CD4-positive, alpha-beta T cell treated with Interleukin-6 at 100 ng/mL for 8 hours (primary cell): ENCODE results near the gene FZD2.
"Not testable (repeated sequence)": the region's sequence is repeated elsewhere in the genome, so short reads cannot be mapped to it uniquely, and the experiment has no call there.

ENCODE experiments used
- DNase-seq: peaks from one replicate; pipeline ENCODE4 v3.0.0-alpha.2; 2020; ENCODE audit warnings: mixed read lengths, low spot score

The FZD2 gene

DNA sequence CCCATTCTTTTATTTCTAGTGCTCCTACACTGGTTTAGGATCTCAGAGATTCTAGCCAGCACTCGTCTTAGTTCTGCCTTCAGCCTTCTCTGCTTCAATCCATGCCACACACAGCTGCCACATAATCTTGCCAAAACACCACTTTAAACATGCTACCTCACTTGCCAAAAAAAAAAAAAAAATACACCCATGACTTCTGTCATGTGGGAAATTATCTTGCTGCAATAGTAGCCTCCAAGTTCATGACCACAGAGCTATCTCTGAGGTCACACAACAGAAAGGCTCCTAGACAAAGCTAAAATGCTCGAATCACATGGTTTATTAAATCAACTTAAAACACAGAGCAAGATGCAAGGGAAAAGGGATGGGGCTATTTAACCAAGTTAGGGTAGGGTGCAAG lies 18.1 kb downstream of the FZD2 start:
- DNase-seq = no peak

DNA sequence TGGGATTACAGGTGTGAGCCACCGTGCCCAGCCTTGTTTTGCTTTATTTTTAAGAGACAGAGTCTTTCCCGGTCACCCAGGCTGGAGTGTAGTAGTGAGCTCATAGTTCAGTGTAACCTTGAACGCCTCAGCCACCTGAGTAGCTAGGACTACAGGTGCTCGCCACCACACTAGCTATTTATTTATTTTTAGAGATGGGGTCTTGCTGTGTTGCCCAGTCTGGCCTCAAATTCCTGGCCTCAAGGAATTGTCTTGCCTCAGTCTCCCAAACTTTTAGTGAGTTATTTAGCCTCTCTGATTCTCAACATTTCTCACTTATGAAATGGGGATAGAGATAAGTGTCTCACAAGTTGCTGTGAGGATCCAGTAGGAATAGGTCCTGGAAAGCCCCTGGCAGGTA lies 21.7 kb downstream of the FZD2 start:
- no peak for DNase-seq

DNA sequence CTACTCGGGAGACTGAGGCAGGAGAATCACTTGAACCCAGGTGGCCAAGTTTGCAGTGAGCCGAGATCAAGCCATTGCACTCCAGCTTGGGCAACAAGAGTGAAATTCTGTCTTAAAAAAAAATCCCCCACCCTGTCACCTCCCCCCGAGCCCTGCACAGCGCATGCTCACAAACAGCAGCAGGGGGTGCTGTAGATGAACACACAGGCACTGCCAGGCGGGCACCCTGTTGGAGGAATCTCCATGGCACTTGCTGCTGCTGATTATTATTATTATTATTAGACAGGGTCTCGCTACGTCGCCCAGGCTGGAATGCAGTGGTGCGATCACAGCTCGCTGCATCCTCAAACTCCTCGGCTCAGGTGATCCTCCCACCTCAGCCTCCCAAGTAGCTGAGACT lies 24.6 kb downstream of the FZD2 start:
- DNase-seq = no peak

DNA sequence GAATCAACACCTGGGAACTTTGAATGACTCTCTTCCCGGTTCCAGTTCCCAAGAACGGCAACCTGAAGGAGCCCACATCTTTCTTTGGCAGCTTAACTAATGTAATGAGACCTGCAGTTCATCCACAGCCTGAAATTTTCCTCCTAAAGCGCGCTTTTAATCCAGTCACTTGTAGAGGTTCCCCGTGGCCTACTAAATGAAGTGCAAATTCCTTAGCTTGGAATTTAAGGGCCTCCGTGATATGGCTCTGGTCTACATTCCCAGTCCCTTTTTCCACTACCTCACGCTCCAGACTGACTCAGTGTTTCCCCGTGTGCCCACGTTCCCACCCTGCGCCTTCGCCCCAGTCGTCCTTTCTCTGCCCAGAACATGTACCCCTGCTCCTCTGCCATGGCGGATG lies 27.2 kb downstream of the FZD2 start:
- DNase-seq = no peak

DNA sequence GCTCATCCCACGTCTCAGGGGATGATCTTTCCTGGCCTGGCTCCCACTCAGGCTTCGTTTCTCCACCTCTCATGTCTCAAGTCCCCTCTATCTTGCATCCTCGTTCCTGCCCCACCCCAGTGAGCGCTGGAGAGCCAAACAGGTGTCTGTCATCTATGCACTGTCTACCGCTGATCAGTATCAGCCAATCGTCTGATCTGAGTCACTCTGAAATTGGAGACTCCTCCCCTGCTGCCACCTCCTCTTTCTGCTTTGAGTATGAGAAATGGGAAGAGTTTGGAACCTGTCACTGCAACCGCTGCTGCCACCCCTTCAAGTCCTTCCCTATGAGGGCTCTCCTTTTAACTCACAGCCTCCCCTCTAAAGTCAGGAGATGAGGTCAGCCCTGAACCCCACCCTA lies 28.0 kb downstream of the FZD2 start:
- DNase-seq = no peak

DNA sequence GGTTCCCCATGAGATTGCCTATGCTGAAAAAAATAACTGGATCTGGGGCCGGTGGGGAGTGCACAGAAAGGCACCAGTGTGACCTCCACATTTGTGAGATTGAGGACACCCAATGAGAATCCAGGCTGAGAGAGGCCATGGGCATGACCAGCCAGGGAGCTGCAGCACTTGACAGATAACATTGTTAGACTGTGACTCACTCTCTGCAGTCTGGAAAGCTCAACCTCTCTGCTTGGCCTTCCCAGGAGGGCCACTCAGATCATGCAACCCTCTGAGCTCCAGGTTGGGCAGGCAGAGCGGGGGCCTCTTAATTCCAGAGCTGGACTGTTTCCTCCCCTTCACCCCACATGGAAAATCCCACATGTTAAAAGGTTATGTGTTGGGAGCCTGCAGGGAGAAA lies 30.1 kb downstream of the FZD2 start:
- no peak for DNase-seq

DNA sequence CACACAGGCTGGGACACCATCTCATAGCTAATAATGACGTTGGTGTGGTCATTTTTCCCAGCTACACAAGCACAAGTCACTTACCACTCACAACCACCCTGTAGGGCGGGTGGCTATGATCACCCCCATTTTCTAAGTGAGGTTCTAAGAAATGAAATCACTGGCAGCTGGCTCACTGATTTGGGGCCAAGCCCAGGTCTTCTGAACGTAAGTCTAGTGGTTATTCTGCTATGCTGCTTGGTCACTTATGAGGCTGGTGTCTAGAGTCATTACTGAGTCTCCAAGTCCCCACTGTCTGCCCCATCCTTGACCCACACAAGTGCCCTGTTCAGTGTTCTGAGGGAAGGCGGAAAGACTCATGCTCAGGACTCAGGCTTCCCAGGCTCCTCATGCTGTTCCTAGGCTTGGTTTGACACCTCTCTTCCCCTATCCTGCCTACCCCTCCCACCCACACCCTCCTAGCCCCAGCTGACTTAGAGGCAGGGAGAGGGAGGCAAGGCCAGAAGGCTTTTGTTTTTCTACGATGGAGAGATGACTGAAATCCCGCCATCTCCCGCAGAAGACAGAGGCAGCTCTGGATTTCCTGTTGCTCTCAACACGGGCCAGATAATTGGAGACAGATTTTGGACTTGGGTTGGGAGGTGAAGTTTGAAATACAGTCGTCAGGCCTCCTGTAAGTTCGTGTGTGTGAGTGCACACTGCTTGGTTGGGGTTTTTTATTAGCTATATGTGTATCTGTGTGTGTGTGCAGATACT lies 32.2 kb downstream of the FZD2 start:
- DNase-seq = no peak

DNA sequence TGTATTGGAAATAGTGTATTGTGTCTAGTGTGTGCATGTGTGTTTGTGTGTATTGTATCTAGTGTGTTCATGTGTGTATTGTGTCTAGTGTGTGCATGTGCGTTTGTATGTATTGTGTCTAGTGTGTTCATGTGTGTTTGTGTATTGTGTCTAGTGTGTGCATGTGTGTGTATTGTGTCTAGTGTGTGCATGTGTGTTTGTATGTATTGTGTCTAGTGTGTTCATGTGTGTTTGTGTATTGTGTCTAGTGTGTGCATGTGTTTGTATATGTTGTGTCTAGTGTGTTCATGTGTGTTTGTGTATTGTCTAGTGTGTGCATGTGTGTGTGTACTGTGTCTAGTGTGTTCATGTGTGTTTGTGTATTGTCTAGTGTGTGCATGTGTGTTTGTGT lies 32.8 kb downstream of the FZD2 start:
- not testable (repeated sequence) for DNase-seq

DNA sequence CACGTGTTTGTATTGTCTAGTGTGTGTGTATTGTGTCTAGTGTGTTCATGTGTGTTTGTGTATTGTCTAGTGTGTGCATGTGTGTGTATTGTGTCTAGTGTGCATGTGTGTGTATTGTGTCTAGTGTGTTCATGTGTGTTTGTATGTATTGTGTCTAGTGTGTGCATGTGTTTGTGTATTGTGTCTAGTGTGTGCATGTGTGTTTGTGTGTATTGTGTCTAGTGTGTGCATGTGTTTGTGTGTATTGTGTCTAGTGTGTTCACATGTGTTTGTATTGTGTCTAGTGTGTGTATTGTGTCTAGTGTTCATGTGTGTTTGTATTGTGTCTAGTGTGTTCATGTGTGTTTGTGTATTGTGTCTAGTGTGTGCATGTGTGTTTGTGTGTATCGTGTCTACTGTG lies 33.5 kb downstream of the FZD2 start:
- DNase-seq = not testable (repeated sequence)

DNA sequence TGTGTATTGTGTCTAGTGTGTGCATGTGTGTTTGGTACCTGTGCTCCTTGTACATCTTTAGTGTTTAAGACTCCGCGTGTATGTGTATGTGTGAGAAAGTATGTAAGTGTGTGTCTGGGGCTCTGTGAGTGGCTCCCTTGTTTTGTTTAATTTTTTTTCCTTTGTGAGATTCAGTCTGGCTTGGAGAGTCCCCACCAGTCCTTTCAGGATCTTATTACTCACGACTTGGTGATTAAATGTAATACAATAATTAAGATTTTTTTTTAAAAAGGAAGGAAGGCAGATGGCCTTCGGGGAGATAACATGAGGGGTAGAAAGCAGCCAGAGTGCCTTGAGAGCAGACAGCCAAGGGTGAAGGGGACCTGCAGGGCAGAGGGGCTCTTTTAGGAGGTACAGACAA lies 33.9 kb downstream of the FZD2 start:
- no peak for DNase-seq

DNA sequence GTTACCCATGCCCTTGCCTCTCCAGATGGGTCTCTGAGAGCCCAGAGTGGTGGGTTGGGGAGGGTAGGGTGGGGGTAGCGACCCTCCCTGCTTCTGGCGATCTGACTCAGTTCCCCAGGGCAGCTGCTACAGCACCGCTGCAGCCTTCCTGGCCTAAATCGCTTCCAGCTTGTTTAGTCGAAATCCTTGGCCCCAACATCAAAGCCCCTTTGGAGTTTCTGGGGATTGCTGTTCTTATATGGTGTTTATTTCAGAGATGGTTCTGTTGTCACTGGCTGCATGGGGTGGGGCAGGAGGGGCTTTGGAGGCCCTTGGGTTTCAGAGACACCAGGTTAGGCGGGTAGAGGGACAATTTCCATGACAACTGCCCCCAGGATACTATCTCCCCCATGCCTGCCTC lies 35.9 kb downstream of the FZD2 start:
- DNase-seq = no peak

DNA sequence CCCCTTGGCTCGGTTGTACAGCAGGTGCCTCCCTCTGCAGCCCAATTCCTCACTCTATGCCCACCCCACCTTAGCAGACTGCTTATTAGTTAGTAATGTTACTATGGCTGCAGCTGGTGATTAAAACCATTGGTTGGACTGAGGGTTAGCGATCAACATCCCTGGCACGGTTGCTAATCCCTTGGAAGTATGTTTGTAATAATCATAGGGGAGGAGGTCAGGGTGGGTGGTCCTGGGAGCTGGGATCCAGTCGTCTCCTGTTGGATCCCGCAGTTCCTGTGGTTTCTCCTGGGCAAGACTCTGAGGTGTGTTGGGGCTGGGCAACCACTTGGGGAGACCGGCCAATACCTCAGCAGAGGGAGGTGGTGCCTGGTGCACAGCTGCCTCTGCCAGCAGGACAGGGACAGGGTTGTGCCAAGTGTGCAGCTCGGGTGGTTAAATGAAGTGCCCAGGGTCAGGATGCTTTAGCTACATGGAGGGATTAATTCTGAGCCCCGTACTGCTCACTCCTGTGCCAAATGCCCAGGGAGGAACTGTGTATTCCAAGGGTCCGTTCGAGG lies 38.0 kb downstream of the FZD2 start:
- no peak for DNase-seq

DNA sequence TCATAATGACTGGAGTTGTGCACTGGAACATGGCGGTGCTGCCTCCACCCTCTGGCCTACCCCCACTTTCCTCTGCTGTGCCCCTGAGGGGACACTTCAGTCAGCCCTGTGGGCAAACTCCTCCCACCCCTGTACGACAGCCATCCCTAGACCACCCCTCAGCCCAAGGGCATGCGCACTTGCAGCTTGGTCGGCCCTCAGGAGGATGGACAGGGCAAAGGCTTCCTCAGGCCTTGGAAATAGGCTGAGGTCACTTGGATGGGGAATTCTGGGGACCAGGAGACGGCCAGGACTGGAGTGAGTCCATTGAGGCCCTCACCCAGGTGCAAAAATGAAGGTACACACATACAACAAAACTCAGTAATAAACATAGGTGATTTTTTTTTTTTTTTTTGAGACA lies 41.0 kb downstream of the FZD2 start:
- no peak for DNase-seq

DNA sequence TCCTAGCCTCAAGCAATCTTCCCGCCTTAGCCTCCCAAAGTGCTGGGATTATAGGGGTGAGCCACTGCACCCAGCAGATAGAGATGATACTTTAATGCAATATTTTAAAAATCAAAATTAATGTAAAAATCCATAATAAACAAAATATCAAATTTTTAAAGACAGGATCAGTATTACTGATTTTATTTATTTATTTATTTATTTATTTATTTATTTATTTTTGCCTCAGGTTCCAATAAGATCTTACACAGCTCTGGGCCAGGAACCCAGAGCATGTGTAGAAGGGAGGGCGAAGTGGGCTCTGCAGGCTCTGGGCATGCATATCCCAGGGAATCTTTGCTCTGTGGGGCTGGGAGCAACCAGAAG lies 41.6 kb downstream of the FZD2 start:
- no peak for DNase-seq

DNA sequence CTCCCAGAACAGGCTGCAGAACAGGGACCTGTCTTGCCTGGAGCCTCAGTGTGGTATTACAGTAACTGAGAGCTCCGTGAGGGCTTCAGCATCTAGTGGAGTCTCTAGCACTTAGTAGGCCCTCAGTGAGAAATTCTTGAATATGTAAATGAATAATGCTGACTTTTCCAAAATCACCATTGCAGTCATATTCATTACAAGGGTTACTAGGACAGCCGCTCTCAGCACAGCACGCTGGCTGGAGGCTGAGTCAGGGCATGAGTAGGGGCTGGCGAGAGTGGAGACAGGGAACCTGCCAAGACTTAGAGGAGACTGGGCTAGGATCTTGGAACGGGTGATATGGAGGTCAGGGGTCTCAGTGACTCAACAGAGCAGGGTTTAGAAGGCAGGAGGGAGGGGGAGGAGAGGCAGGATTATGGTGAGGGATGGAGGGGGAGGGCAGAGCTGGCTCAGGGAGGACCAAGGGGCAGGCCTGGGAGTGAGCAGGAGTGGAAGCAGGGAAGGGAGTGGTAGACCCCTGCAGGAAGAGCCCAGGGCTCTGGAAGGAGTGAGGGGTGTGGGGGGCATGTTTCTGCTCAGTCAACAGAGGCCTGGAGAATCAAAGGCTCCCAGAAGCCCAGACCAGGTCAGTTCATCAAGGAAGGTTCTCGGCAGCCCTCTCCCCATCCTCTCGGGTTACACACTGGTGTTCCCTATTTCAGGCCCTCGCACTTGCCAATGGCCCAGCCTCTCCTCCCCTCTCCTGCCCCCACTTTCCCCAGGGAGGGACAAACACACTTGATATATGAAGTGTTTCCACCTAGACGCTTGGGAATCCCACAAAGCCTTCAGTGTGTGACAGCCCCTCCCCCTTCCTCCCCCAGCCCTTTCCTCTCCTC lies 42.3 kb downstream of the FZD2 start:
- DNase-seq = no peak

DNA sequence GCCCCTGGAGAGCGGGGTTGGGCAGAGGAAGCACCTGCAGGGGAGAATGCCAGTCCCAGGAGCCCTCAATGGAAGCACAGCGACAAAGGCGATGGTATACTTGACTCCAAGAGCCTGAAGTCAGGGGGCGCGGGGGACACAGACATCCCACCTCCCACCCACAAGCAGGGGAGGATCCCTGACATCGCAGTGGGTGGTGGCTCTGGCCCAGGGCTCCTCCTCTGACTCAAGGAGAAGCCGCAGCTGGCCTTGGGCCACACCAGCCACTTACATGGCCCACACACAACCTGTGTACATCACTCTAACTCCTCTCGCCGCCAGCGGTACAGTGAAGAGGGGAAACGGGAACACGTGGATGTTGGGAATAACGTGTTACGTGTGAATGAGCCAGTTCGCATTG lies 44.3 kb downstream of the FZD2 start:
- no peak for DNase-seq

DNA sequence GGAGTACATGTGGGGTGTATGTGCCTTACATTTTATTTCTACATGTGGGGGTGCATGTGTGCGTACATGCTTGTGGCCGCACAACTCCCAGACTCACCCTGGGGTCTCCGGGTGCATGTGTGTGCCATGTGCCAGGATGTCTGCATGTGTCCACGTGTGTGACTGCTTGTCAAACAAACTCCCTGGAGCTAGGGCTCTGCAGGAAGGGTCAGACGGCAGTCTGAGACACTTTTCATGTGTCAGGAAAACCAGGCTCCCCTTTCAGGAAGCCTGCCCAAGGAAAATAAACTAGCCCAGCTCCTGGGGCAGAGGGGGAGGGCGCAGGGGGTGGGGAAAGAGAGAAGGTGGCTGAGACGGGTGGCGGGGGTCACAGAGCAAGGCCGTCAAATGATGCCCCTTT lies 44.7 kb downstream of the FZD2 start:
- no peak for DNase-seq

DNA sequence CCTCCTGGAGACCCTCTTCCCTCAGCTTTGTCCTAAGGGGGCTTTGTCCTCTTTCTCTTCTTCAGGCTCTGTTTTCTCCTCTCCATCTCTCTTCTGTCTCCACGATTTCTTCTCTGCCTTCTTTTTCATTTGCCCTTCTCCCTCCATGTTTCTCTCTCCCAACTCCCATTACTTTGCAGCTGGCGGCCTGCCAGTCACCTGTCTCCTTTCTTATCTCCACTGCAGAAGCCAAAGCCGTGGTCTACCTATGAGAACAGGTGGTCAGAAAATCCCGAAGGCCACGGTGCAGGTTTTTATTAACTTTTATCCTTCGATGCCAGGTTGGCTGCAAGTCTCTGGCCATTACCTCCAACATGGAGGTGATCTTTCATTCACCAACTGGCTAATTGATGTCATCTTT lies 45.1 kb downstream of the FZD2 start:
- DNase-seq = no peak

DNA sequence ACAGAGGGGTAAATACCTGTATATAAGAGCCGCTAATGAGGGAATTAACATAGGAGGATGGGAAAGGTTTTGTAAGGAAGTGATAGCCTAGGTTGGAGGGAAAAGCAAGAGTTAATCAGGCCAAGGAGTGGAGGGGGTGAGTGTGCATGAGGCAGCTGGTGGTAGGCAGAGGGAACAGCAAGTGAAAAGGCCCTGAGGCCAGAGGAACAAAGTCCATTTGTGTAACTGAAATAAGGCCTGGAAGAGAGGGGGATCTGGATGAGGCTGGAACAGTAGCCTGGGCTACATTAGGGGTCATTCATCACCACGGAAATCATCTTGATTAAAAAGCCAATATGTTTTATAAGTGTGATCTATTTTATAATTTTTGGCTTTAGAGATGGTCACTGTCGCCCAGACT lies 45.7 kb downstream of the FZD2 start:
- DNase-seq = no peak

DNA sequence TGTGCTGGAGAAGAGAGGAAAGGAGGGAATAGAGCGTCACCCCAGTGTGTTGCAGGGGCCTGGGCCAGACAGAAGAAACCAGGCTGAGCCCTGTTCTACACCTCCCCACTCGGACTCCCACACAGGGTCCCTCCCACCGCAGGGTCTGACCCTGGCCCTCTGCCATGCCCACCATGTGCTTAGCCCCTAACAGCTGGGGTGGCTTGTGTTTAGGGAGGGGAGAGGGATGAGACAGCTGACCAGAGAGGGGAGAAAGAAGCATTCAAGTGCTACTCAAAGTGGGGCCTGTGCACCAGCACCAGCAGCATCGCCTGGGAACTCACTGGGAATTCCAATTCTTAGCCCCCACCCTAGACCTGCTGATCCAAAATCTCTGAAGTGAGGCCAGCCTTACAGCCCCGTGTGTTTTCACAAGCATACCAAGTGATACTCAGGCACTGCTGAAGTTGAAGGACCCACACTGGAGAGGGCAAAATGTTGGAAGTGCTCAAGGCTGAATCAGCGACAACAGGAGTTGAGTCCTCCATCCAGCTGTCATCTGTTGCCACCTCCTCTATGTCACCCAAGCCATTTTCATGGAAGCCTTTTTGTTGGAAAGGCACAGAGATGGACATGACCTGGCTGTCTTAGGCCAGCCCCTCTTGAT lies 47.0 kb downstream of the FZD2 start:
- no peak for DNase-seq

DNA sequence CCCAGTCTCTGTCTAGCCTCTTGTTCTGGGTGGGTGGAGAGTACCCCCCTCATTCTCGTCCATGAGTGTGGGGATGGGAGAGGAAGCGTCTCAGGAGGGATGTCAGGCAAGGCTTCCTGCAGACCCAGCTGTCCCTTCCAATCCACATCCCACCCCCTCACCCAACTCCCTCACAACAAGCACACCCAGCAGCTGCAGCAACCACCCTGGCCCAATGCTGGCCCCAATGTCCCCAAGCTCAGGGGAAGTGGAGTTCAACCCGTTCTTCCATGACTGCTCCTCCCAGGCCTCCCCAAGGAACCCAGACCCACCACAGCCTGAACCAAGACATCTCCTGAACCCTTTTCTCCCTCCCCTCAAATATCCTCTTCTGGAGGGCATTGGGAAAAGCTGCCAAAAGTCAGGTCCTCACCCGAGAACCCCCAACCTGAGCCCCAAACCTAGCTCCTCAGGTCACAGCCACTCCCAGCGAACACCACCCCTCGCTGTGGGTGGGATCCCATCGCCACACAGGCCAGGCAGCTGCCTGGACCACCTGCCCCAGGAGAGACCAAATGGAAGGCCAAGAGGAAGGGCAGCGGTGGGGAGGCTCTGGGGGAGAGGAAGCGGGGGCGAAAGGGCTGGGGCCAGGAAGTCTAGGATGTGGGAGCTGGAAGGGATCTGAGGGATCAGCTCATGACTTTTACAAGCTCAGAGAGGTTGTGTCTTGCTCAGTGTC lies 47.6 kb downstream of the FZD2 start:
- no peak for DNase-seq

DNA sequence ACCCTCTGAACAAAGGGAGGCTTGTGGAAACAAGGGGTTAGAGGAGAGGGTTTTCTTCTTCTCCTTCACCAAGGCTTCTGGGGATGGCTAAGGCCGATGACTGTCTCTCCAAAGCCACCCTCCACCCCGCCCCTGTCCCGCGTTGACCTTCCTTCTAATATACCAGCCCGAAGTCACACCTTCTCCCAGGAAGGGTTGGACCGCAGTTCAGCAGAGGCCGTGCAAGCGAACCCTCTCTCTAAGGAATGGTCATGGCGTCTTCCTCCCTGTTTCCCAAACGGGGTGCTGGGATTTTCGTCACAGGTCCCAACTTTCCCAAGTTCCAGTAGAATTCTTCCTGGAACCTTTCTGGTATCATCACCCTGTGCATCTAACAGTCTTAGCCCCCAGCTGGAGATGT lies 49.4 kb downstream of the FZD2 start:
- DNase-seq = no peak
